ENCODE results near the gene TFAP2A. TPM values are rescaled to one million over a fixed set of nuclear protein-coding genes. Genes with fewer than 3 reads are reported as not detected.

TFAP2A gene
- total RNA-seq, 2 experiments from 2014 or later: not detected

DNA sequence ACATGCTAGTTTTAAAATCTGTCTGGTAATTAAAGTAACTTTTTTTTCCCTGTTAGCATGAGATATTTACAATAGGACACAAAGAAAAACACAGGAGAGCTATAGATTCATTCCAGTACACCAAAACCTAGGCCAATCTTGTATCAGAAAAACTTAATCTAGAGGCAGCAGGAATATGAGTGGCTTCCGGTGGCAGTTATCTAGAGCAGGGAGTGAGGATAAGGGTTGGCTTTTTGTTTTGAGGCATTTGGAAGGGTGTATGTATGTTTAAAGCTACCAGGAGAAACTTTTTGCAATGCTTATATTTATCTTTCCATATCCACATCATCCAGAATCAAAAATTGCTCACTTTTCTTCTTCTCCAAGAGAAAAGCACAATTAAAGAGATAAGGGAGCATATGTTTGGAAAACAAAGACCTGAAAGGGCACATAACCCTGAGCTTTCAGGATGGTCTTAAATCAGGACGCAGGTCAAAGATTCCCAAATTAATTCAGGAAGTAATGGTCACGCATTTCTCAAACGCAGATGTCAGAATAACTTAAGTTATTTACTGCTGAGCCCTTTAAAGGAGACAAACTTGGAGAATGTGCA, 13.1 kb downstream of the TFAP2A start:
- H3K36me3 Mint-ChIP-seq (ENCODE audit: low read depth): peaks cover 3% of the 10 kb centered on the region
- peaks cover 10% of the 10 kb centered on the region for H3K9me3 Mint-ChIP-seq
- DNase-seq: no peak
- no peak overlapping the region for H3K27ac Mint-ChIP-seq
- intact Hi-C loops (cut with micrococcal nuclease): no loop called here
- peaks cover 58% of the 10 kb centered on the region for H3K27me3 Mint-ChIP-seq
- no peak for ATAC-seq
- CTCF ChIA-PET: no interaction called here
- H3K4me1 Mint-ChIP-seq (ENCODE audit: low read depth): peaks cover 5% of the 10 kb centered on the region
- TF ChIP-seq CTCF (IDR thresholded peaks at IDR 0.05): no peak
- no peak overlapping the region for H3K4me3 Mint-ChIP-seq
- POLR2A ChIA-PET: no interaction called here

GRCh38 chr6:10401004-10401536, 13.8 kb downstream of the TFAP2A start:
- POLR2A ChIA-PET: no interaction called here
- intact Hi-C loops (cut with micrococcal nuclease): no loop called here
- H3K4me3 Mint-ChIP-seq: no peak overlapping the region

GRCh38 chr6:10400330-10400729, 14.5 kb downstream of the TFAP2A start:
- Mint-ChIP-seq H3K36me3 (ENCODE audit: low read depth) (peaks cover 5% of the 10 kb centered on the region), H3K4me1 (ENCODE audit: low read depth) (peaks cover 5% of the 10 kb centered on the region), H3K4me3 (no peak overlapping the region), H3K27ac (no peak overlapping the region), H3K27me3 (peaks cover 63% of the 10 kb centered on the region), H3K9me3 (peaks cover 7% of the 10 kb centered on the region)
- ChIA-PET POLR2A (interaction anchor here (0.9 kb wide), 1 partner anchor 19 kb away, joined by 3 read pairs; no protein-coding TSS in a partner anchor), CTCF (no interaction called here)
- no peak for DNase-seq
- no peak for TF ChIP-seq CTCF (IDR thresholded peaks at IDR 0.05)
- no peak for ATAC-seq
- intact Hi-C loops (cut with micrococcal nuclease): no loop called here

More at GRCh38 chr6:10401004-10401536, 13.8 kb downstream of the TFAP2A start:
- DNase-seq (no peak), ATAC-seq (no peak)
- Mint-ChIP-seq H3K27ac (no peak overlapping the region), H3K4me1 (ENCODE audit: low read depth) (peaks cover 5% of the 10 kb centered on the region), H3K9me3 (peaks cover 10% of the 10 kb centered on the region), H3K36me3 (ENCODE audit: low read depth) (peaks cover 3% of the 10 kb centered on the region), H3K27me3 (peaks cover 58% of the 10 kb centered on the region)
- CTCF ChIA-PET: no interaction called here
- no peak for TF ChIP-seq CTCF (IDR thresholded peaks at IDR 0.05)

- ChIA-PET POLR2A (no interaction called here), CTCF (no interaction called here)
- peaks cover 4% of the 10 kb centered on the region for H3K4me1 Mint-ChIP-seq (ENCODE audit: low read depth)
- H3K27ac Mint-ChIP-seq: no peak overlapping the region
- peaks cover 70% of the 10 kb centered on the region for H3K27me3 Mint-ChIP-seq
- peaks cover 5% of the 10 kb centered on the region for H3K36me3 Mint-ChIP-seq (ENCODE audit: low read depth)
- no peak for DNase-seq
- ATAC-seq: no peak
- peaks cover 4% of the 10 kb centered on the region for H3K9me3 Mint-ChIP-seq
- intact Hi-C loops (cut with micrococcal nuclease): no loop called here
- no peak for TF ChIP-seq CTCF (IDR thresholded peaks at IDR 0.05)
- H3K4me3 Mint-ChIP-seq: no peak overlapping the region
These were observed 15.4 kb downstream of the TFAP2A start for GRCh38 chr6:10399451-10399850.

- CTCF ChIA-PET: no interaction called here
- peaks cover under 1% of the 10 kb centered on the region for H3K4me1 Mint-ChIP-seq (ENCODE audit: low read depth)
These were observed 16.2 kb downstream of the TFAP2A start for GRCh38 chr6:10398446-10399218.

More at GRCh38 chr6:10398446-10399218, 16.2 kb downstream of the TFAP2A start:
- Mint-ChIP-seq H3K27ac (no peak overlapping the region), H3K9me3 (peaks cover 3% of the 10 kb centered on the region), H3K36me3 (ENCODE audit: low read depth) (peaks cover 3% of the 10 kb centered on the region), H3K27me3 (peaks cover 76% of the 10 kb centered on the region), H3K4me3 (no peak overlapping the region)
- POLR2A ChIA-PET: no interaction called here
- ATAC-seq: no peak
- no peak for DNase-seq
- no peak for TF ChIP-seq CTCF (IDR thresholded peaks at IDR 0.05)
- intact Hi-C loops (cut with micrococcal nuclease): no loop called here
